Neutrophil (primary cell): ENCODE results near the gene MYMK.
"Not testable (repeated sequence)": the region's sequence is repeated elsewhere in the genome, so short reads cannot be mapped to it uniquely, and the experiment has no call there.

ENCODE experiments used
- H3K27ac ChIP-seq: fragments of 200-600 bp; sonication (generic); 2 replicates; pipeline ENCODE4 v1.5.1; 2016; ENCODE audit warnings: mild to moderate bottlenecking, moderate library complexity
- H3K27me3 ChIP-seq: fragments of 200-600 bp; sonication (generic); 2 replicates; pipeline ENCODE4 v1.6.0; 2016; ENCODE audit warnings: mild to moderate bottlenecking
- H3K36me3 ChIP-seq: fragments of 200-600 bp; sonication (generic); 2 replicates; pipeline ENCODE4 v1.5.1; 2017
- H3K4me1 ChIP-seq, 2 experiments: fragments of 200-600 bp in 1 of 2; sonication (generic) in 1 of 2; 1 replicate in 1 of 2; 2 replicates in 1 of 2; pipeline versions ENCODE4 v1.5.1 to v1.6.1; 2013 to 2016; ENCODE audit warnings: low read depth in 1 of 2, low read length in 1 of 2, mild to moderate bottlenecking in 1 of 2, moderate library complexity in 1 of 2; ENCODE audit not compliant: control insufficient read depth in 1 of 2, insufficient read depth in 1 of 2
- H3K4me3 ChIP-seq, 2 experiments: fragments of 200-600 bp in 1 of 2; sonication (generic) in 1 of 2; 1 replicate in 1 of 2; 2 replicates in 1 of 2; pipeline ENCODE4 v1.5.1; 2013 to 2016; ENCODE audit warnings: low read depth in 1 of 2, low read length in 1 of 2, mild to moderate bottlenecking in 1 of 2, moderate library complexity in 1 of 2
- H3K9me3 ChIP-seq: fragments of 200-600 bp; sonication (generic); 2 replicates; pipeline ENCODE4 v1.5.1; 2016
- TF ChIP-seq, protein P1 (sequence below): fragments of 200-600 bp; sonication (generic); IDR thresholded peaks from 2 replicates; pipeline ENCODE4 v1.5.1; 2016; ENCODE audit warnings: antibody characterized with exemption

The MYMK gene

DNA sequence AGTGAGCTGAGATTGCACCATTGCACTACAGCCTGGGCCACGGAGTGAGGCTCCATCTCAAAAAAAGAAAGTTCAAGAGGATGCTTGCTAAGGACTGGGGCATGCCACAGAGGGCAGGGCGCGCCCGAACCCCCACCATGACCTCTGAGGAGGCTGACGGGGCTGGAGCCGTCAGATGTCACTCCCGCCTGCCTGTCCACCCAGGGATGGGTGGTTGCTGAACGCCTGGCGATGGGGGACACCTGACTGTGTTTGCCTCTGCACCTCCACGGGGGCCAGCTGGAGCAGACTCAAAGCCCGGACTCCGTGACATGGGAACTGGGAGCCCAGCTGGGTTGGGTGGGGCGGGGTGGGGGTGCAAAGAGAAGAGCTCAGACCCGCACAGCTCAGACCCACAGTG is 41.6 kb upstream of the MYMK start:
- Histone ChIP-seq H3K4me3 (no peak overlapping the region), H3K27me3 (peaks cover 6% of the 10 kb centered on the region), H3K9me3 (no peaks in the 10 kb centered on the region), H3K36me3 (no peaks in the 10 kb centered on the region), H3K27ac (no peak overlapping the region), H3K4me1 (no peaks in the 10 kb centered on the region)
- TF ChIP-seq, protein P1, sequence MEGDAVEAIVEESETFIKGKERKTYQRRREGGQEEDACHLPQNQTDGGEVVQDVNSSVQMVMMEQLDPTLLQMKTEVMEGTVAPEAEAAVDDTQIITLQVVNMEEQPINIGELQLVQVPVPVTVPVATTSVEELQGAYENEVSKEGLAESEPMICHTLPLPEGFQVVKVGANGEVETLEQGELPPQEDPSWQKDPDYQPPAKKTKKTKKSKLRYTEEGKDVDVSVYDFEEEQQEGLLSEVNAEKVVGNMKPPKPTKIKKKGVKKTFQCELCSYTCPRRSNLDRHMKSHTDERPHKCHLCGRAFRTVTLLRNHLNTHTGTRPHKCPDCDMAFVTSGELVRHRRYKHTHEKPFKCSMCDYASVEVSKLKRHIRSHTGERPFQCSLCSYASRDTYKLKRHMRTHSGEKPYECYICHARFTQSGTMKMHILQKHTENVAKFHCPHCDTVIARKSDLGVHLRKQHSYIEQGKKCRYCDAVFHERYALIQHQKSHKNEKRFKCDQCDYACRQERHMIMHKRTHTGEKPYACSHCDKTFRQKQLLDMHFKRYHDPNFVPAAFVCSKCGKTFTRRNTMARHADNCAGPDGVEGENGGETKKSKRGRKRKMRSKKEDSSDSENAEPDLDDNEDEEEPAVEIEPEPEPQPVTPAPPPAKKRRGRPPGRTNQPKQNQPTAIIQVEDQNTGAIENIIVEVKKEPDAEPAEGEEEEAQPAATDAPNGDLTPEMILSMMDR: no peak

DNA sequence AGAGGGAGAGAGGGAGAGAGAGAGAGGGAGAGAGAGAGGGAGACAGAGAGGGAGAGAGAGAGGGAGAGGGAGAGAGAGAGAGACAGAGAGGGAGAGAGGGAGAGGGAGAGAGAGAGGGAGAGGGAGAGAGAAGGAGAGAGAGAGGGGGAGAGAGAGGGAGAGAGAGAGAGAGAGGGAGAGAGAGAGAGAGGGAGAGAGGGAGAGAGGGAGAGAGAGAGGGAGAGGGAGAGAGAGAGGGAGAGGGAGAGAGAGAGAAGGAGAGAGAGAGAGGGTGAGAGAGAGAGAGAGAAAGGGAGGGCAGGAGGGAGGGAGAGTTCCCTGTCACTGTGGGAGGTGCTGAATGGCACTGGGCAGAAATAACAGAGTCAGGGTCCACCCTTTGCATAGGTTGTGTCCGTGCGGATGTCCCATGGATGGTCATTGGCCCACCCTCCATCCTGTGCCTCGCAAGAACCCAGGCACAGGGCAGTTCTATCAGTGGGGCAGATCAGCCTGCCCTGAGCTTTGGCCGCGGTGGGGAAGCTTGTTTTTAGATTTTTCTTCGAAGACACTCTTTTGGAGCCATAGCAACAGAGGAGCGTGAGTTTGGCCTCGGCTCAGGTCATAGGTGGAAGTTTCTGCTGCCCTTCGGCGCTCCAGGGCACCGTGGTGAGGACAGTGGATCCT is 39.8 kb upstream of the MYMK start:
- H3K27ac ChIP-seq: no peak overlapping the region
- no peaks in the 10 kb centered on the region for H3K4me1 ChIP-seq
- no peaks in the 10 kb centered on the region for H3K9me3 ChIP-seq
- H3K4me3 ChIP-seq: no peak overlapping the region
- no peaks in the 10 kb centered on the region for H3K36me3 ChIP-seq
- TF ChIP-seq, protein P1: no peak
- peaks cover 6% of the 10 kb centered on the region for H3K27me3 ChIP-seq

DNA sequence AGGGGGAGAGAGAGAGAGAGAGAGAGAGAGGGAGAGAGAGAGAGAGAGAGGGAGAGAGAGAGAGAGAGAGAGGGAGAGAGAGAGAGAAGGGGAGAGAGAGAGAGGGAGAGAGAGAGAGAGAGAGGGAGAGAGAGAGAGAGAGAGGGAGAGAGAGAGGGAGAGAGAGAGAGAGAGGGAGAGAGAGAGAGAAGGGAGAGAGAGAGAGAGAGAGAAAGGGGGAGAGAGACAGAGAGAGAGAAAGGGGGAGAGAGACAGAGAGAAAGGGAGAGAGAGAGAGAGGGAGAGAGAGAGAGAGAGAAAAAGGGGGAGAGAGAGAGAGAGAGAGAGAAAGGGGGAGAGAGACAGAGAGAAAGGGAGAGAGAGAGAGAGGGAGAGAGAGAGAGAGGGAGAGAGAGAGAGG is 39.1 kb upstream of the MYMK start:
- H3K4me3 ChIP-seq, H3K27me3 ChIP-seq, H3K9me3 ChIP-seq, H3K36me3 ChIP-seq, H3K4me1 ChIP-seq, H3K27ac ChIP-seq: not testable (repeated sequence)

GRCh38 chr9:133563291-133563796 is 38.6 kb upstream of the MYMK start:
- Histone ChIP-seq H3K27ac (no peak overlapping the region), H3K36me3 (no peaks in the 10 kb centered on the region), H3K4me3 (no peak overlapping the region), H3K27me3 (peaks cover 13% of the 10 kb centered on the region), H3K4me1 (peaks cover 0 to 5% of the 10 kb centered on the region in 2 experiments), H3K9me3 (no peaks in the 10 kb centered on the region)
- TF ChIP-seq, protein P1: no peak

DNA sequence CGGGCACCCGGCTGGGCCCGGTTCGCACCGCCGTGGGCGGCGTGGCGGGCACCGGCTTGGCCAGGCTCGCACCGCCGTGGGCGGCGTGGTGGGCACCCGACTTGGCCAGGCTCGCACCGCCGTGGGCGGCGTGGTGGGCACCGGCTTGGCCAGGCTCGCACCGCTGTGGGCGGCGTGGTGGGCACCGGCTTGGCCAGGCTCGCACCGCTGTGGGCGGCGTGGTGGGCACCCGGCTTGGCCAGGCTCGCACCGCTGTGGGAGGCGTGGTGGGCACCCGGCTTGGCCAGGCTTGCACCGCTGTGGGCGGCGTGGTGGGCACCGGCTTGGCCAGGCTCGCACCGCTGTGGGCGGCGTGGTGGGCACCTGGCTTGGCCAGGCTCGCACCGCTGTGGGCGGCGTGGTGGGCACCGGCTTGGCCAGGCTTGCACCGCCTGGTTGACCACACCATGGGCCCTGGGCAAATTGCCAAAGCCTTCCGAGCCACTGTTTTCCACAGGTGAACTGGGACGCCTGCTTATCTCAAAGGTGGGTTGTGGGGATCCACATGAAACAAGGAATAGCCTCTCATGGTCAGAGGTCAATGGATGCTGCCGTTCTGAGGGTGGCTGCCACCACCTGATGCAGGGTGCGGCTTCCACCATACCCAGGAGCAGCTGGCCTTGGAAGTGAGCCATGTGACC is 38.0 kb upstream of the MYMK start:
- H3K36me3 ChIP-seq: no peaks in the 10 kb centered on the region
- TF ChIP-seq, protein P1: no peak
- peaks cover 3 to 5% of the 10 kb centered on the region in 2 experiments for H3K4me1 ChIP-seq
- peaks cover 19% of the 10 kb centered on the region for H3K27me3 ChIP-seq
- H3K27ac ChIP-seq: no peak overlapping the region
- H3K9me3 ChIP-seq: no peaks in the 10 kb centered on the region
- no peak overlapping the region for H3K4me3 ChIP-seq

GRCh38 chr9:133561976-133562554 is 37.3 kb upstream of the MYMK start:
- Histone ChIP-seq H3K4me1 (peaks cover 3 to 5% of the 10 kb centered on the region in 2 experiments), H3K36me3 (no peaks in the 10 kb centered on the region), H3K27me3 (peaks cover 23% of the 10 kb centered on the region), H3K27ac (no peak overlapping the region), H3K4me3 (no peak overlapping the region), H3K9me3 (no peaks in the 10 kb centered on the region)
- TF ChIP-seq, protein P1: no peak
